Measurements from ENCODE around the gene STIMATE. TPM values are rescaled to one million over a fixed set of nuclear protein-coding genes. Genes with fewer than 3 reads are reported as not detected.

Gene STIMATE
- total and polyA plus RNA-seq, 2 experiments from 2014 or later = 11.2 to 23.6 TPM

GRCh38 chr3:52809149-52809548 is 88.2 kb downstream of the STIMATE start:
- H3K9me2 ChIP-seq (ENCODE audit: insufficient read depth) = 0 out of 2 replicates have a peak, but pooled peaks cover 4% of the 10 kb centered on the region
- DNase-seq (ENCODE audit: low spot score) (no peak), ATAC-seq (no peak)
- no peaks in the 10 kb centered on the region for H3K4me1 ChIP-seq (ENCODE audit: insufficient read depth)
- no peak overlapping the region for H3K4me3 ChIP-seq
- H3K4me2 ChIP-seq = no peak overlapping the region
- no peak overlapping the region for H3K4me3 Mint-ChIP-seq
- no peaks in the 10 kb centered on the region for H3K9me3 Mint-ChIP-seq
- H4K20me1 ChIP-seq (replicated peaks; ENCODE audit: insufficient read depth) = no peaks in the 10 kb centered on the region
- no peak overlapping the region for H3K27ac ChIP-seq (ENCODE audit: low read depth)
- no peaks in the 10 kb centered on the region for H3K36me3 Mint-ChIP-seq (ENCODE audit: low read depth)
- H2AFZ ChIP-seq = no peak overlapping the region
- no peak overlapping the region for H3K27ac Mint-ChIP-seq
- H3K4me1 Mint-ChIP-seq = no peaks in the 10 kb centered on the region; the same call in 2 of the 3 replicates
- no peaks in the 10 kb centered on the region for H3K79me2 ChIP-seq (replicated peaks; ENCODE audit: insufficient read depth)
- no peaks in the 10 kb centered on the region for H3K36me3 ChIP-seq (ENCODE audit: insufficient read depth)
- H3F3A ChIP-seq (replicated peaks; ENCODE audit: low read depth) = no peaks in the 10 kb centered on the region
- TF ChIP-seq EZH2 (IDR thresholded peaks at IDR 0.05; ENCODE audit: low read depth, unreplicated experiment) = no peak
- TF ChIP-seq POLR2AphosphoS5 (IDR thresholded peaks at IDR 0.05; ENCODE audit: low read depth) = no peak
- TF ChIP-seq ZNF462 (CRISPR knock-in tag; IDR thresholded peaks at IDR 0.05) = no peak
- no peak for TF ChIP-seq REST (IDR thresholded peaks at IDR 0.05; ENCODE audit: unreplicated experiment)
- no peak for TF ChIP-seq ZNF114 (CRISPR knock-in tag; IDR thresholded peaks at IDR 0.05)
- no peak for TF ChIP-seq CREB1 (CRISPR knock-in tag; IDR thresholded peaks at IDR 0.05; ENCODE audit: low read depth)
- TF ChIP-seq NANOG (IDR thresholded peaks at IDR 0.05; ENCODE audit: borderline replicate concordance) = no peak
- TF ChIP-seq CTCF (conservative IDR thresholded peaks at IDR 0.05; ENCODE audit: low read depth in 2 of 2) = no peak
- no peak for TF ChIP-seq JUNB (IDR thresholded peaks at IDR 0.05; ENCODE audit: unreplicated experiment)
- TF ChIP-seq STAT1 (IDR thresholded peaks at IDR 0.05; ENCODE audit: unreplicated experiment) = no peak
- TF ChIP-seq ZNF331 (CRISPR knock-in tag; IDR thresholded peaks at IDR 0.05; ENCODE audit: low read depth) = no peak
- H3K27me3 ChIP-seq (ENCODE audit: insufficient read depth) = no peaks in the 10 kb centered on the region
- H3K27me3 Mint-ChIP-seq (ENCODE audit: insufficient read depth, low read depth, poor library complexity) = peaks cover 6% of the 10 kb centered on the region

Measured in GM23338 (cell line).